K562 (cell line): Measurements from ENCODE around the gene SPEG. TPM values are rescaled to one million over a fixed set of nuclear protein-coding genes. Genes with fewer than 3 reads are reported as not detected.

ENCODE experiments used
- ATAC-seq: fragments of 200-7000 bp; cut with Tn5 transposase; 3 replicates; pipeline ENCODE4 v1.9.1; 2020; ENCODE audit warnings: moderate library complexity
- BruUV-seq: library from RNA; stranded (reverse); fragments of 400-500 nt; replicated peaks from 2 replicates; lab custom pipeline; 2021; lab: Mats Ljungman, UMichigan
- CTCF ChIA-PET: fragments of 300-600 bp; formaldehyde crosslinking; extraction: SDS; loops from one replicate; lab custom pipeline; 2021; ENCODE audit warnings: low intra/inter-chr PET ratio; lab: Yijun Ruan, JAX
- POLR2A ChIA-PET: fragments of 300-600, 350-650 bp; sonication (Branson Sonifier 250); formaldehyde crosslinking; extraction: SDS; loops from one replicate; lab custom pipeline; 2021; ENCODE audit warnings: antibody characterized with exemption, inconsistent platforms; lab: Yijun Ruan, JAX
- DNase-seq, 4 experiments: peaks; one replicate each; pipeline versions ENCODE4 v3.0.0 to v3.0.0-alpha.2; 2011 to 2018; ENCODE audit warnings: low spot score in 3 of 4, mixed read lengths in 3 of 4; ENCODE audit errors: extremely low read depth in 1 of 4
- FAIRE-seq: peaks from 2 replicates; lab custom pipeline; 2011; peaks lifted over from hg19 to GRCh38; lab: Jason Lieb, UNC
- H2AFZ ChIP-seq: 2 replicates; pipeline ENCODE4 v1.6.0; 2011; ENCODE audit warnings: low read depth, low read length, control low read depth, inconsistent platforms
- H3K27ac ChIP-seq: fragments of 200-600 bp; 3 replicates; pipeline ENCODE4 v1.8.0; 2011; ENCODE audit warnings: low read depth, mild to moderate bottlenecking, control low read depth, inconsistent platforms, low read length, moderate library complexity, mixed read lengths; ENCODE audit errors: extremely low read depth
- H3K27me3 ChIP-seq, 2 experiments: fragments of 300-600 bp in 1 of 2; 2 replicates in 1 of 2; 3 replicates in 1 of 2; pipeline versions ENCODE4 v1.6.0 to v1.8.0; 2011; ENCODE audit warnings: inconsistent platforms in 2 of 2, low read length in 2 of 2, mild to moderate bottlenecking in 1 of 2, mixed read lengths in 1 of 2, moderate library complexity in 1 of 2; ENCODE audit not compliant: control insufficient read depth in 2 of 2, insufficient read depth in 2 of 2
- H3K36me3 ChIP-seq: fragments of 300-600 bp; 3 replicates; pipeline ENCODE4 v1.8.0; 2011; ENCODE audit warnings: mild to moderate bottlenecking, low read length, inconsistent platforms; ENCODE audit not compliant: control insufficient read depth, insufficient read depth
- H3K4me1 ChIP-seq, 2 experiments: fragments of 200-600 bp in 1 of 2; replicated peaks in 1 of 2; 2 replicates in 1 of 2; 3 replicates in 1 of 2; pipeline versions ENCODE4 v1.5.1 to v1.8.0; 2011; ENCODE audit warnings: inconsistent platforms in 2 of 2, low read length in 2 of 2, mild to moderate bottlenecking in 1 of 2, mixed read lengths in 1 of 2, moderate library complexity in 1 of 2; ENCODE audit not compliant: control insufficient read depth in 2 of 2, insufficient read depth in 2 of 2
- H3K4me2 ChIP-seq: 2 replicates; pipeline ENCODE4 v1.6.1; 2011; ENCODE audit warnings: low read length, control low read depth, inconsistent platforms, mixed read lengths; ENCODE audit not compliant: insufficient read depth
- H3K4me3 ChIP-seq: fragments of 200-600 bp; sonication (generic), shearing (Covaris generic); 2 replicates; pipeline ENCODE4 v1.5.1; 2016; ENCODE audit warnings: control low read depth, inconsistent platforms
- H3K79me2 ChIP-seq: fragments of 200-600 bp; 3 replicates; pipeline ENCODE4 v1.8.0; 2011; ENCODE audit warnings: low read length, inconsistent platforms; ENCODE audit not compliant: control insufficient read depth, insufficient read depth
- H3K9ac ChIP-seq, 2 experiments: 2 replicates each; pipeline versions ENCODE4 v1.6.0 to v1.6.1; 2011; ENCODE audit warnings: low read depth in 2 of 2, low read length in 2 of 2, control low read depth in 1 of 2, inconsistent platforms in 1 of 2, mild to moderate bottlenecking in 1 of 2, mixed read lengths in 1 of 2; ENCODE audit not compliant: insufficient read depth in 1 of 2
- H3K9me1 ChIP-seq: one replicate; pipeline ENCODE4 v1.6.0; 2011; ENCODE audit warnings: inconsistent platforms, mild to moderate bottlenecking, low read length, moderate library complexity; ENCODE audit not compliant: control insufficient read depth, insufficient read depth
- H3K9me3 ChIP-seq: replicated peaks from 2 replicates; pipeline ENCODE4 v1.5.1; 2011; ENCODE audit warnings: low read depth, low read length, inconsistent platforms; ENCODE audit not compliant: control insufficient read depth, insufficient read depth
- H4K20me1 ChIP-seq: replicated peaks from 2 replicates; pipeline ENCODE4 v1.6.1; 2011; ENCODE audit warnings: low read length, inconsistent platforms, mixed read lengths; ENCODE audit not compliant: control insufficient read depth, insufficient read depth
- ADNP ChIP-seq: fragments of 200-800 bp; sonication (Bioruptor generic); IDR thresholded peaks from 2 replicates; pipeline ENCODE4 v1.6.1; 2016; ENCODE audit warnings: missing genetic modification characterization, missing compliant biosample characterization
- BMI1 ChIP-seq: fragments of 150-350 bp; IDR thresholded peaks from 2 replicates; pipeline ENCODE4 v1.6.1; 2014; ENCODE audit warnings: low read length
- CBFA2T3 ChIP-seq: fragments of 450-650 bp; IDR thresholded peaks from 2 replicates; pipeline ENCODE4 v1.6.1; 2017
- CREB3 ChIP-seq: fragments of 450-650 bp; conservative IDR thresholded peaks from 2 replicates; pipeline ENCODE4 v1.6.1; 2016; ENCODE audit warnings: missing genetic modification characterization, low read depth, mild to moderate bottlenecking, missing compliant biosample characterization, moderate library complexity
- CTCFL ChIP-seq: IDR thresholded peaks from 2 replicates; pipeline ENCODE4 v1.6.1; 2011; ENCODE audit warnings: borderline replicate concordance, low read depth, mild to moderate bottlenecking, moderate library complexity, low read length; ENCODE audit not compliant: insufficient read depth, poor library complexity, severe bottlenecking
- FIP1L1 ChIP-seq: fragments of 200-400 bp; formaldehyde crosslinking; IDR thresholded peaks from 2 replicates; pipeline ENCODE4 v1.6.1; 2018; ENCODE audit warnings: mild to moderate bottlenecking, low read depth, low read length; ENCODE audit not compliant: poor library complexity, severe bottlenecking
- HIVEP1 ChIP-seq: fragments of 250-450 bp; sonication (Bioruptor Pico); IDR thresholded peaks from 2 replicates; pipeline ENCODE4 v1.4.0; 2020; ENCODE audit warnings: mild to moderate bottlenecking
- KAT7 ChIP-seq: sonication (generic); formaldehyde crosslinking; IDR thresholded peaks from 2 replicates; pipeline ENCODE4 v1.8.0; 2022; ENCODE audit warnings: missing genetic modification reagents, mild to moderate bottlenecking, borderline replicate concordance
- KLF16 ChIP-seq: IDR thresholded peaks from 2 replicates; pipeline ENCODE4 v1.6.1; 2016; ENCODE audit warnings: antibody characterized with exemption
- NCOA4 ChIP-seq: fragments of 450-650 bp; IDR thresholded peaks from 2 replicates; pipeline ENCODE4 v1.6.1; 2018; ENCODE audit warnings: mild to moderate bottlenecking; ENCODE audit not compliant: partially characterized antibody
- POLR3G ChIP-seq: IDR thresholded peaks from 2 replicates; pipeline ENCODE4 v1.6.1; 2011; ENCODE audit not compliant: insufficient read length, insufficient replicate concordance; ENCODE audit errors: extremely low read depth
- U2AF2 ChIP-seq: fragments of 200-400 bp; formaldehyde crosslinking; optimal IDR thresholded peaks from 2 replicates; pipeline ENCODE3; 2017; ENCODE audit warnings: low read depth, mild to moderate bottlenecking, low read length
- VEZF1 ChIP-seq: fragments of 200-800 bp; sonication (Bioruptor generic); IDR thresholded peaks from 2 replicates; pipeline ENCODE4 v1.6.1; 2017; ENCODE audit warnings: missing genetic modification characterization, missing compliant biosample characterization
- ZMIZ1 ChIP-seq, 2 experiments: fragments of 150-350 bp in 1 of 2; IDR thresholded peaks; 2 replicates each; pipeline ENCODE4 v1.6.1; 2012 to 2016; ENCODE audit warnings: low read depth in 2 of 2, low read length in 2 of 2, mild to moderate bottlenecking in 1 of 2, moderate library complexity in 1 of 2
- ZNF408 ChIP-seq: fragments of 250-450 bp; sonication (Bioruptor Pico); IDR thresholded peaks from 2 replicates; pipeline ENCODE4 v1.4.0; 2020; ENCODE audit warnings: low read depth, mild to moderate bottlenecking, moderate library complexity
- WGBS: fragments of 100-300 bp; shearing (Covaris generic); methylation state at CpG from one replicate; pipeline ENCODE4 v1.1.6; 2016; ENCODE audit warnings: low coverage, mixed read lengths; ENCODE audit not compliant: insufficient coverage; ENCODE audit errors: missing lambda C conversion rate; 5-methylcytosine and 5-hydroxymethylcytosine counted together
- in situ Hi-C: fragments of 300-500 bp; cut with MboI; formaldehyde crosslinking; loops from 4 replicates; pipeline ENCODE4 v1.15.0; 2018; ENCODE audit warnings: inconsistent platforms, mixed read lengths
- intact Hi-C: fragments of 100-400 bp; cut with micrococcal nuclease; formaldehyde crosslinking; loops from 2 replicates; pipeline ENCODE4 v1.14.2; 2022
- polyA plus RNA-seq, 8 experiments: library from polyadenylated mRNA; depleted of rRNA in 4 of 8; stranded (reverse) in 5 of 8; unstranded in 3 of 8; fragments of >200 nt; fragmentation: Nextera tagmentation in 2 of 8; fragmentation: Illumina TruSeq in 1 of 8; extraction: Ambion mirVana in 2 of 8; extraction: Trizol in 1 of 8; gene quantifications; 2 replicates each; pipeline versions ENCODE4 v1.2.1 to v1.2.3, GENCODE V29; 2011 to 2014; ENCODE audit warnings: inconsistent platforms in 1 of 8, missing spikeins in 1 of 8
- total RNA-seq, 7 experiments: library from RNA; depleted of rRNA in 6 of 7; stranded (reverse); fragments of >200 nt in 6 of 7; fragmentation: Illumina TruSeq in 2 of 7; extraction: Trizol in 2 of 7; gene quantifications; 2 replicates each; pipeline versions ENCODE4 v1.2.1 to v1.2.3, GENCODE V29; 2011 to 2021; ENCODE audit warnings: low replicate concordance in 1 of 7

Gene SPEG
- total and polyA plus RNA-seq, 9 of the 15 experiments (the other 6 are each of a cell fraction or from before 2014, with no cell fraction given) = 0.49 to 8.7 (median 3.0) TPM

GRCh38 chr2:219408631-219409030 is 26.0 kb upstream of the SPEG start:
- H3K9me3 ChIP-seq = peaks cover 4% of the 10 kb centered on the region
- CTCF ChIA-PET = no interaction called here
- no peaks in the 10 kb centered on the region for H3K9me1 ChIP-seq
- intact Hi-C loops = no loop called here
- H4K20me1 ChIP-seq = no peaks in the 10 kb centered on the region
- H3K27ac ChIP-seq = no peak overlapping the region
- H3K9ac ChIP-seq = peak overlapping the region in 1 of 2 experiments; percentile 76; a peak in 1 of 4 replicates
- POLR2A ChIA-PET = interaction anchor here (0.5 to 0.6 kb wide), 2 partner anchors 88 to 156 kb away, joined by 3 to 4 read pairs; no protein-coding TSS in a partner anchor
- no peak for ATAC-seq
- no peak for DNase-seq
- BruUV-seq = no TSS peak
- no peaks in the 10 kb centered on the region for H3K79me2 ChIP-seq
- no peak overlapping the region for H3K4me3 ChIP-seq
- H3K4me1 ChIP-seq = peaks cover 10 to 17% of the 10 kb centered on the region in 2 experiments; a peak in 4 of 5 replicates
- WGBS = 53% methylated on average over 6 of the region's 8 CpGs
- FAIRE-seq = no peak
- H2AFZ ChIP-seq = no peak overlapping the region
- H3K4me2 ChIP-seq = no peak overlapping the region
- no peaks in the 10 kb centered on the region for H3K36me3 ChIP-seq
- no peaks in the 10 kb centered on the region for H3K27me3 ChIP-seq
- in situ Hi-C loops = loop anchor here (5.0 kb wide), 1 partner anchor 124 kb away; no protein-coding TSS in a partner anchor
- no peak for TF ChIP-seq CREB3 (tag)
- no peak for TF ChIP-seq KAT7 (CRISPR knock-in tag)
- TF ChIP-seq ADNP (tag) = no peak
- no peak for TF ChIP-seq ZMIZ1 (IDR thresholded peaks at IDR 0.05; ENCODE audit: low read depth in 2 of 2, low read length in 2 of 2)
- no peak for TF ChIP-seq CBFA2T3
- no peak for TF ChIP-seq VEZF1 (CRISPR knock-in tag)
- TF ChIP-seq ZNF408 (CRISPR knock-in tag) = no peak
- no peak for TF ChIP-seq KLF16
- no peak for TF ChIP-seq BMI1
- no peak for TF ChIP-seq POLR3G
- TF ChIP-seq HIVEP1 (CRISPR knock-in tag) = no peak
- no peak for TF ChIP-seq CTCFL
- TF ChIP-seq NCOA4 = no peak
- TF ChIP-seq U2AF2 = no peak
- no peak for TF ChIP-seq FIP1L1
